ENCODE data around the gene PDIA5. TPM values are rescaled to one million over a fixed set of nuclear protein-coding genes. Genes with fewer than 3 reads are reported as not detected.
A peak's percentile ranks its signal among the peaks of the same experiment; 100 is the strongest.

The PDIA5 gene
- total RNA-seq, 2 experiments from 2014 or later, result 10.1 to 13.5 TPM

DNA sequence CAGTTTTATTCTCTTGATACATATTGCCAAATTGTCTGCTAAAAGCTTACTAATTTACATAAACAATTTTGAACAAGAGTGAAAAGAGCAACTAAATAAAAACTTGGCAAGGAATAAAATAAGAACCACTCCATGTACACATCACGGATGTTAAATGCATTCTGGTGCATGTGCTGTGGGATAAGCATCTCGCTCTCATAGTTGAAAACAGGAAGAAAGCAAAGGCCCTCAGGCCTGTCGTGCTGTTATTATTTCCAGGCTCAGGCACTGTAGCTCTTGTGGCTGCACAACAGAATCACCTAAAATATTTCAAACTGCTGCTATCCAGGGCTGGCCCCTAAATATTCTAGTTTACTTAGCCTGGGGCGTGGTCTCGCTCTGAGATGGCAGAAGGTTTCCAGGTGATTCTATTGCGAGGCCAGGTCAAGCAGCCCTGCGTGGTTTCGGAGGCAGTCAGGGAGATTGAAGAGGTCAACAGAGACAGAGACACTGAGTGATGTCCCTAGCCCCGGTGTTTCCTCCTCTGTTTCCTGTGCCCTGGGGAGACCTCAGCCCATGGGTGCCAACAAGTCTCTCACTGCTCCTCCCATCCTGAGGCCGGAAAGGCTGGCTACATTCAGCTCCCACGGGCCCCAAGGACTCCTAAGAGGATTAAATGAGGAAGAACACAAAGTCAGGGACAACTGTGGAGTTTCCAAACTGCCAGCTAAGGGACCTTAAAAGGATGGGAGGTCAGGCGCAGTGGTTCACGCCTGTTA is 18.2 kb upstream of the PDIA5 start:
- no peak overlapping the region for H3K4me3 Mint-ChIP-seq
- no peaks in the 10 kb centered on the region for H3K9me3 Mint-ChIP-seq
- peaks cover 23% of the 10 kb centered on the region for H3K27me3 Mint-ChIP-seq
- H3K27ac Mint-ChIP-seq, result no peak overlapping the region
- H3K36me3 Mint-ChIP-seq (ENCODE audit: low read depth), result no peaks in the 10 kb centered on the region
- ChIA-PET POLR2A (no interaction called here), CTCF (interaction anchor here (2.0 kb wide), 1 partner anchor 20 kb away, joined by 4 read pairs; no protein-coding TSS in a partner anchor)
- DNase-seq, result no peak
- no peaks in the 10 kb centered on the region for H3K4me1 Mint-ChIP-seq

DNA sequence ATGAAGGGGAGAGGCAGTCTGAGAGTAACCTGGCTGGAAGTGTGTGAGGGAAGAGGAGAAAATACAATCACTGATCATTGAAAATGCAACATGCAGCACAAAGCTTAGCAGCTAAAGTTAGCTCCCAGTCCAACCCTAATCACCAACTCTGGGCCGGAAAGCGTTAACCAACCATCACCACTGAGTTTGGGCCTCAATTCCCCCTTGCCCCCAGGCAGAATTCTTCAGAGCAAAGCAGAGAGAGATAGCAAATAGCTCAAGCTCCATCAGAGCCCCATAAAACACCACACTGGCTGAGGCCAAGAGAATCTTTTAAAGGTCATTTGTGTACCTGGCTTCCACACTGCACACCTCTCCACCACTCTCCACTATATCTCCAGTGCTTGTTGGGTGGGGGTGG is 16.2 kb upstream of the PDIA5 start:
- ChIA-PET CTCF (interaction anchor here (1.5 kb wide), 1 partner anchor 8 kb away, joined by 3 read pairs; no protein-coding TSS in a partner anchor), POLR2A (no interaction called here)
- Mint-ChIP-seq H3K4me1 (no peaks in the 10 kb centered on the region), H3K27ac (no peak overlapping the region), H3K36me3 (ENCODE audit: low read depth) (no peaks in the 10 kb centered on the region), H3K27me3 (peaks cover 23% of the 10 kb centered on the region), H3K4me3 (no peak overlapping the region), H3K9me3 (no peaks in the 10 kb centered on the region)
- no peak for DNase-seq

DNA sequence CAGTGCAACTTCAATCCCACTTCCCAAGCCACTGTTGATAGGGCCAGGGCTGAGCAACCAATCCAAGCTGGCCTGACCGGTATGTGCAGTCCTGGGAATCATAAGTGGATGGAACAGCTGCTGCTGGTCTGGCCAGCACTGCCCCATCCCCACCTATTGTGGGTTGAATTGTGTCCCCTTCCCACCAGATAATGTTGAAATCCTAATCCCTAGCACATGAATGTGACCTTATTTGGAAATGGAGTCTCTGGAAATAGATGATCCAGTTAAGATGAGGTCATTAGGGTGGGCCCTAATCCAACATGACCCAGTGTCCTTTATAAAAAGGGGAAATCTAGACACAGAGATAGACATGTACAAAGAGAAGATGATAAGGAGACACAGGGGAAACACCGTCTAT is 13.7 kb upstream of the PDIA5 start:
- Mint-ChIP-seq H3K4me3 (no peak overlapping the region), H3K9me3 (no peaks in the 10 kb centered on the region), H3K36me3 (ENCODE audit: low read depth) (no peaks in the 10 kb centered on the region), H3K4me1 (no peaks in the 10 kb centered on the region), H3K27me3 (peaks cover 23% of the 10 kb centered on the region), H3K27ac (no peak overlapping the region)
- DNase-seq, result no peak
- ChIA-PET POLR2A (no interaction called here), CTCF (no interaction called here)

DNA sequence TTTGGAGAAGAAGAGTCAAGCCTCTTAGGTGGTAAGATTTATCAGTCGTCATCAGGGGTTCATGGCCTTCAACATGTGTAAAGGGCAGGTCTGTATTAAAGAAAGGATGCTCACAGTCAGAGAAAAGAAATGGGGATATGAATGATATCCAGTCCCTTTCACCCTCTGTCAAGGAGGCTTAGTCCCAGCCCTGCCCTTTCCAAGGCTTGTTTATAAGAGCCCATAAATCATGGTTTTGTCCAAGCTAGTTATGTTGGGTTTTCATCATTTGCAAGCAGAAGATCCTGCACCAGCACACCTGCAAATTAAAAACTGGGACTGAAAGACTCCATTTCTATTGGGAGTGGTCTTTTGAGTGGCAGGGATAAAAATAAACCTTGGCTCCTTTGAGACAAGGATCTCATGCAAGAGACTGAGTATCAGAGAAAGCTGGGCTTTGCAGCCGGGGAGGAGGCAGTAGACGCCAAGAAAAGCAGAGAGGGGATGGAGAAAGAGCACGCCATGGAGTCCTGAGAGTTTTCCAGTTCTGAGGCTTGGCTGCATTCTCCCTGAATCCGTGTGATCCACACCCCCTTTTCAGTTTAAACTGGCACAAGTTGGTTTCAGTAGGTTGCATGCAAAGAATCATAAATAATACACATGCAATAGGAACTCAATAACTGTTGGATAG is 12.6 kb upstream of the PDIA5 start:
- Mint-ChIP-seq H3K27me3 (peaks cover 23% of the 10 kb centered on the region), H3K9me3 (no peaks in the 10 kb centered on the region), H3K4me1 (no peaks in the 10 kb centered on the region), H3K36me3 (ENCODE audit: low read depth) (no peaks in the 10 kb centered on the region), H3K27ac (no peak overlapping the region), H3K4me3 (no peak overlapping the region)
- POLR2A ChIA-PET, result no interaction called here
- DNase-seq, result no peak
- CTCF ChIA-PET, result no interaction called here

DNA sequence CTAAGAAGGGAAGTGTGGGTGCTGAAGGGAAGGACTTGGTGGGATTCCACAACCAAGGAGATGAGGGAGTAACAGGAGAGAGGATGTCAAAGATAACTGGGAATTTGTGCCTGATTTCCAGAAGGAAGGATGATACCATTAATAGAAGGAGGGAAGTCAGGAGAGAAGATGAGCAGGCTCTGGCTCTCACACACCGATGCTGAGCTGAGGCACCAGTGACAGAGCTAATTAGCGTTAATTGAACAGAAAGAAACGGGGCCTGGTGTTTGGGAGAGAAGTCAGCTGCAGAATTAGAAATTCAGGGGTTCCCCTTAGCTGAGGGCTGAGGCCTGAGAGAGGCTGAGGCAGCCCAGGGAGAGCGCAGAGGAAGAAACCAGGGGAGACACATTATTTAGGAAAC is 11.9 kb upstream of the PDIA5 start:
- Mint-ChIP-seq H3K4me1 (no peaks in the 10 kb centered on the region), H3K4me3 (no peak overlapping the region), H3K27me3 (peaks cover 23% of the 10 kb centered on the region), H3K36me3 (ENCODE audit: low read depth) (no peaks in the 10 kb centered on the region), H3K9me3 (no peaks in the 10 kb centered on the region), H3K27ac (no peak overlapping the region)
- no peak for DNase-seq
- ChIA-PET POLR2A (no interaction called here), CTCF (no interaction called here)

DNA sequence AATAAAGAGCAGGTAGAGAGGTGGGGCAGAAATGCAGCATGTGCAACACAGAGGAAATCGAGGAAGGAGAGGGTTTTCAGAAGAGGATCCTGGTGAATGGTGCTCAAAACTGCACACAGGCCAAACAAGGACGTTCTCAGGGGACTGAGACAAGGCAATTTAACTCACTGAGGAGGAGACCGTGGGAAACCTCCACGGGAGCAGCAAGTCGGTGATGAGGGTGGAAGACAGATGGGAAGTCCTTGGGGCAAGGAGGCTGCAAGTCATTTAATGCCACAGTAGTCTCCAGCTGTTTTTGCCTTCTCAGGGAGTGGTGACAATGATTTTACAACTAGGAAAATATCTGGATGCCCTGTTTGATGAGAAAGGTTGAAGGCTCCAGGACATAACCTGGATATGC is 11.5 kb upstream of the PDIA5 start:
- Mint-ChIP-seq H3K9me3 (no peaks in the 10 kb centered on the region), H3K4me1 (no peaks in the 10 kb centered on the region), H3K4me3 (no peak overlapping the region), H3K27me3 (peaks cover 23% of the 10 kb centered on the region), H3K36me3 (ENCODE audit: low read depth) (no peaks in the 10 kb centered on the region), H3K27ac (no peak overlapping the region)
- DNase-seq, result no peak
- CTCF ChIA-PET, result no interaction called here
- POLR2A ChIA-PET, result no interaction called here

DNA sequence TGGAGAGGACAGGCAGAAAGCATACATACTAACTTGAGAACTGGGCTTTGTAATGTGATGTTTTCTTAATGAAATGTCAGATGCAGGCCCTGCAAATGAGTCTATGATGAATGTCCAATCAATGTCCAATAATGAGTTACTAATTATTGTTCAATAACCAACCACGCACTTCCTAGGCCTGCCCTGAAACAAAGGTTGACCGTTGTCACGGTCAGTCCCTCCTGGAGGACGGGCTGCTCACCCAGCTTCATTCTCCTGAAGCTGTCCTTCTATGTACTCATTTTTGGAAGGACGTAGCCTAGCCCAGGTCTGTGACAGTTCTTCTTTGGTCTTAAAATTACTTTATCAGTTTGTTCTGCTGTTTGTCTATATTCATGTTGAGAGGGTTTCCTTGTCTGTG is 8.3 kb upstream of the PDIA5 start:
- DNase-seq, result no peak
- Mint-ChIP-seq H3K27ac (no peak overlapping the region), H3K36me3 (ENCODE audit: low read depth) (no peaks in the 10 kb centered on the region), H3K9me3 (no peaks in the 10 kb centered on the region), H3K27me3 (peaks cover 19% of the 10 kb centered on the region), H3K4me1 (no peaks in the 10 kb centered on the region), H3K4me3 (no peak overlapping the region)
- ChIA-PET POLR2A (no interaction called here), CTCF (interaction anchor here (0.9 to 1.0 kb wide), 2 partner anchors 8 to 30 kb away, joined by 3 read pairs; no protein-coding TSS in a partner anchor)

DNA sequence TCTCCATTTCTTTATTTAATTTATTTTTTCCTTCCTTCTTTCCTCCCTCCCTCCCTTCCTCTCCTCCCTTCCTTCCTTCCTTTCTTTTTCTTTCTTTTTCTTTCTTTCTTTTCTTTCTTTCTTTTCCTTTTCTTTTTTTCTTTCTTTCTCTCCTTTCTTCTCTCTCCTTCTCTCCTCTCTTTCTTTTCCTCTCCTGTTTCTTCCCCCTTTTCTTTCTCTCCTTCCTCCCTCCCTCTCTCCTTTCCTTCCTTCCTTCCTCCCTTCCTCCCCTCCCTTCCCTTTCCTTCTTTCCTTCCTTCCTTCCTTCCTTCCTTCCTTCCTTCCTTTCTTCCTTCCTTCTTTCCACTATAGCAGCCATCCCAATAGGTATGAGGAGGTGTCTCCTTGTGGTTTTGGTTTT is 6.8 kb upstream of the PDIA5 start:
- Mint-ChIP-seq H3K4me1 (peaks cover 10% of the 10 kb centered on the region), H3K27me3 (peaks cover 25% of the 10 kb centered on the region), H3K27ac (no peak overlapping the region), H3K36me3 (ENCODE audit: low read depth) (no peaks in the 10 kb centered on the region), H3K9me3 (no peaks in the 10 kb centered on the region), H3K4me3 (no peak overlapping the region)
- CTCF ChIA-PET, result interaction anchor here (1.0 kb wide), 1 partner anchor 12 kb away, joined by 3 read pairs; no protein-coding TSS in a partner anchor
- POLR2A ChIA-PET, result no interaction called here
- no peak for DNase-seq

DNA sequence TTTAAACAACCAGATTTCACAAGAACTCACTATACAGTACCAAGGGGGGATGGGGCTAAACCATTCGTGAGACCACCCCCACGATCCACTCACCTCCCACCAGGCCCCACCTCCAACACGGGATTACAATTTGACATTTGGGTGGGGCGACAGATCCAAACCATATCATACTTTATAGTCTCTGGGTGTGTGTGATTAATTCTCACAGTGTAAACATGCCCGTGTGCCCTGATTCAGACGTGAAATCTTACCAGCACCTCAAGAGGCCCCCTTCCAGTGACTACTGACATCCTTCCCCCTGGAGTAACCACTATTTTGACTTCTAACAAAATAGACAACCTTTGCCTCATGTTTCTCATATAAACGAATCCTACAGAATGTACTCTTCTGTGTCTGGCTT is 5.0 kb upstream of the PDIA5 start:
- H3K27me3 Mint-ChIP-seq, result peaks cover 22% of the 10 kb centered on the region
- no peaks in the 10 kb centered on the region for H3K9me3 Mint-ChIP-seq
- peaks cover 25% of the 10 kb centered on the region for H3K4me1 Mint-ChIP-seq
- no peaks in the 10 kb centered on the region for H3K36me3 Mint-ChIP-seq (ENCODE audit: low read depth)
- DNase-seq, result no peak
- POLR2A ChIA-PET, result no interaction called here
- H3K27ac Mint-ChIP-seq, result no peak overlapping the region
- no peak overlapping the region for H3K4me3 Mint-ChIP-seq
- CTCF ChIA-PET, result interaction anchor here (0.7 kb wide), 1 partner anchor 34 kb away, joined by 4 read pairs; the partner anchor contains the start of gene SEMA5B

DNA sequence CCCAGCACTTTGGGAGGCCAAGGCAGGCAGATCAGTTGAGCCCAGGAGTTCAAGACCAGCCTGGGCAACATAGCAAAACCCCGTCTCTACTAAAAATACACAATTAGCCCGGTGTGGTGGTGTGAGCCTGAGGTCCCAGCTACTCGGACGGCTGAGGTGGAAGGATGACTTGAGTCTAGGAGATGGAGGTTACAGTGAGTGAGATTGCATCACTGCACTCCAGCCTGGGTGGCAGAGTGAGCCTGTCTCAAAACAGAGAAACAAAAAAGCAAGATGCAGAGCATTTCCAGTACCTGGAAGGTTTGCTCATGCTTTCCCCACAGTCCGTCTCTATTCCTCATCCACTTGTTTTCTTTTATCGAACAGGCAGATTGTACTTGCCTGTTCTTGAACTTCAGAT is 3.8 kb upstream of the PDIA5 start:
- no peaks in the 10 kb centered on the region for H3K36me3 Mint-ChIP-seq (ENCODE audit: low read depth)
- no peak overlapping the region for H3K27ac Mint-ChIP-seq
- H3K4me1 Mint-ChIP-seq, result peaks cover 29% of the 10 kb centered on the region
- peaks cover 22% of the 10 kb centered on the region for H3K27me3 Mint-ChIP-seq
- no peak for DNase-seq
- POLR2A ChIA-PET, result no interaction called here
- CTCF ChIA-PET, result no interaction called here
- no peak overlapping the region for H3K4me3 Mint-ChIP-seq
- no peaks in the 10 kb centered on the region for H3K9me3 Mint-ChIP-seq

DNA sequence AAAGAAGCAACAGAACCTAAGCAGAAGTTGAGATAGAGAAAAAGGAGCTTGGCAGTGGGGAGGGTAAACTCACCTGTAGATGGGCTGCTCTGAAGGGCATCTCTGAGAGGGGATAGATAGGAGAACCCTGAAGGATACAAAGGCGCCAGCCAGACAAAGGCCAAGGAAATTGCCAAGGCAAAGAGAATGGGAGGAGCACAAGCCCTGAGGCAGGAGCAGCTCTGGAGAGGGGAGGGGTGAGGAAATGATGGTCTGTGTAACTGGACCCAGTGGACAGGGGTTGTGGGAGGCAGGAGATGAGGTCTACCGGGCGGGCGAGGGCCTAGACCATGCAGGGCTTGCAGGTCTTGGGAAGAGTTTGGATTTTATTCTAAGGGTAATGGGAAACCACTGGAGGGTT is 2.3 kb upstream of the PDIA5 start:
- ChIA-PET POLR2A (no interaction called here), CTCF (no interaction called here)
- peaks cover 22% of the 10 kb centered on the region for H3K27me3 Mint-ChIP-seq
- no peaks in the 10 kb centered on the region for H3K36me3 Mint-ChIP-seq (ENCODE audit: low read depth)
- no peak for DNase-seq
- peaks cover 37% of the 10 kb centered on the region for H3K4me1 Mint-ChIP-seq
- H3K9me3 Mint-ChIP-seq, result no peaks in the 10 kb centered on the region
- no peak overlapping the region for H3K4me3 Mint-ChIP-seq
- peak overlapping the region; percentile 47 for H3K27ac Mint-ChIP-seq

DNA sequence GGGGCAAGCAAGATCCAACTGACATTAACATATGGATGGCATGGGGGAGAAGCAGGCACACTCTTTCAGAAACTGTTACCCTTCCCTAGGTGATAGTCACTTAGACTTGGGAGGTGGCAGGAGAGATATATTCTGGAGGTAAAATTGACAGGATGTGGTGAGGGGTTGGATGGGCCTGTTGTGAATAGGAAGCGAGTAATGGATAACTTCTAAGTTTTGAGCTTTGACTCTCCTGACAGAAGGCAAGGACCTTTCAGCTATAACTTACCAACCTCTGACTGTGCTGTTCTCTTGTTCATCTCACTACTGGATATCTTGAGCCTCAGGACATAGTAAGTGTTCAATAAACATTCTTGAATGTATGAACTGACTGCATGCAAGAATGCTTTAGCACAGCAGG is 1.9 kb upstream of the PDIA5 start:
- Mint-ChIP-seq H3K9me3 (no peaks in the 10 kb centered on the region), H3K36me3 (ENCODE audit: low read depth) (no peaks in the 10 kb centered on the region), H3K27ac (peak overlapping the region; percentile 47), H3K4me1 (peaks cover 37% of the 10 kb centered on the region), H3K27me3 (peaks cover 22% of the 10 kb centered on the region), H3K4me3 (no peak overlapping the region)
- no peak for DNase-seq
- ChIA-PET CTCF (no interaction called here), POLR2A (no interaction called here)

DNA sequence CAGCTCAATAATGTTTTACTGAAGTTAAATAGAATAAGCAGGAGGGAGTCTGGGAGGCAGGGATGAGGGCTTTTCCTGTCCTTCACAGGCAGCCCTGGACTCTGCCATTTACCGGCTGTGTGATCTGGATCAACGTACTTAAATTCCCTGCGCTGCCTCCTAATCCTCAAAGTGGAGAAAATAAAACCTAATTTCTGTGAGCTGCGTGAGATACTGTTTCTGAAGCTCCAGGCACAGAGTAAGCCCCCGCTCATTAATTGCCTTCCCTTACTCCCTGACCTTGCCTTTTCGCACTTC is 278 bp upstream of the PDIA5 start:
- peaks cover 37% of the 10 kb centered on the region for H3K4me1 Mint-ChIP-seq
- DNase-seq, result no peak
- ChIA-PET CTCF (interaction anchor here (1.2 kb wide), 1 partner anchor 10 kb away, joined by 3 read pairs; no protein-coding TSS in a partner anchor), POLR2A (interaction anchor here (1.0 to 1.5 kb wide), 3 partner anchors 10 to 135 kb away, joined by 3 to 6 read pairs (median 3); partner anchors contain the start of gene SEC22A)
- no peaks in the 10 kb centered on the region for H3K36me3 Mint-ChIP-seq (ENCODE audit: low read depth)
- H3K27me3 Mint-ChIP-seq, result peaks cover 15% of the 10 kb centered on the region
- peak overlapping the region; percentile 64 for H3K4me3 Mint-ChIP-seq
- no peaks in the 10 kb centered on the region for H3K9me3 Mint-ChIP-seq
- H3K27ac Mint-ChIP-seq, result no peak overlapping the region

Data from activated CD4-positive, alpha-beta memory T cell treated with anti-CD3 and anti-CD28 coated beads, Interleukin-2, amount 10 ng/mL, durations not matched to agents 7 days and 5 days (primary cell).